COLO668 (cell line): ENCODE results near the gene LLPH.
"Not testable (repeated sequence)": the region's sequence is repeated elsewhere in the genome, so short reads cannot be mapped to it uniquely, and the experiment has no call there.

Source experiments
- DNase-seq: peaks from one replicate; lab custom pipeline; 2025; ENCODE audit not compliant: unreplicated experiment; lab: John Stamatoyannopoulos, UW

Gene LLPH

DNA sequence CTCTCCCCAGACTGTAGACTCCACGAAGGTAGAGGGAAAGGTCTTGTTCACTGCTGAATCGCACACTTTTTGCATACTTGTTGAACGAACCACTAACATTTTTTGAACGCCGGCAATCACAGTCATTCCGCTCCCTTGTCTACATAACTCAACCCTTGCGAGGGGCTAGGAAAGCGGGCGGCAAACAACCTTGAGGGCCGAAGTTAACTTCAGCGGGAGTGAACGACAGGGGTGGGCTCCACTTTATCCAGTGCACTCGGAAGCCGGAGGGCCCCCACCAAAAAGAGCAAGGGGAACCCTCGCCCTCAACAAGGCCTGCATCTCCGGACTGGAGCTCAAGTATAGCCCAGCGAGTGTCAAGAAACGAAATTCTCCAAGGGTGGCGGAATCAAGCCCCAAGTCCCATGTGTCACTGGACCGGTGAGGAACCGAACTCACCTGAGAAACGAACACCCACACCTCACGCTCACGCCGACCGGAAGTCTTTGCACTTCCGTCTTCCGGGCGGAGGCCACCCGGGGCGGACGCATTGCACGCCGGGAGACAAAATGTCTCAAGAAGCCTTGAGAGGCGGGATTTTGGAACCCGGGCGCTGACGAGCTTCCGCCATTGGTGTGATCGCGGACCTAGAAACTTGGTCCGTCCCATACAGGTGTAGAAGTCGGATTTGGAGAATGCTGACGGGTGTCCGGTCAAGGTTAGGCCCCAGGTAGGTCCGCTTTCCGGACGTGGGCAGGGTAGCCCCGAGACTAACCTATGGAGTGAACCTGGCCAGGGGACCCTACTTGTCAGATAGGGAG, at the start of gene LLPH:
TSS of gene LLPH (minus strand) at position 484 of the 800 bp plus-strand sequence. CDS start 1,644 bp downstream, outside the sequence.
- DNase-seq: peak; percentile 96

DNA sequence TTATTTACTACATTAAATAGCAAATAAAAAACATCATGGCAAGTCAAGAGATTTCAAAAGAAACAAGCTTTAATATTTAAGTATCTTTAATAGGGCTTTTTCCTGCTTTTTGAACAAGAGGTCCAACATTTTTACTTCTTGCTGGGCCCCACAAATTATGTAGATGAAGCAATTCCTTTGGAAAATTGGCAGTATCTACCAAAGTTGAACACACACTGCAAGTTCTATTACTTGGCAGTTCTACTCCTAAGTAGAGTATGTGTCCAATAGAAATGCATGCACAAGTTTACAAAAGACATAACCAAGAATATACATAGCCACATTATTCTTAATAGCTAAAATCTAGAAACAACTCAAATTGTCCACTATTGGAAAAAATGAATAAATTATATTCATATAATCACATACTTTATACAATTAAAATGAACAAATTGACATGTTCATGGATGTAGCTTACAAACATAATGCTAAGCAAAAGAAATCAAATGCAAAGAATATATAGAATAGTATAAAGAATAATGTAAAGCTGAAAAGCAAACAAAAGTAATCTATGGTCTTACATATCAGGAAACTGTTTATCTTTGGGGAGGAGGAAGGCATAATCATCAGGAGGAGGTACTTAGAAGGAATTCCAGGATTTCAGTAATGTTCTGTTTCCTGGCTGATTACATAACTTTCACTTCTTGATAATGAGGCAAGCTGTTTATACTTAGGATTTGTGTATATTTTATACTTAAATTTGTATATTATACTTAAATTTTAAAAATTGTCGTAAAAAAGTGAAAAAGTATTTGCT, 45.8 kb upstream of the LLPH start:
- no peak for DNase-seq

DNA sequence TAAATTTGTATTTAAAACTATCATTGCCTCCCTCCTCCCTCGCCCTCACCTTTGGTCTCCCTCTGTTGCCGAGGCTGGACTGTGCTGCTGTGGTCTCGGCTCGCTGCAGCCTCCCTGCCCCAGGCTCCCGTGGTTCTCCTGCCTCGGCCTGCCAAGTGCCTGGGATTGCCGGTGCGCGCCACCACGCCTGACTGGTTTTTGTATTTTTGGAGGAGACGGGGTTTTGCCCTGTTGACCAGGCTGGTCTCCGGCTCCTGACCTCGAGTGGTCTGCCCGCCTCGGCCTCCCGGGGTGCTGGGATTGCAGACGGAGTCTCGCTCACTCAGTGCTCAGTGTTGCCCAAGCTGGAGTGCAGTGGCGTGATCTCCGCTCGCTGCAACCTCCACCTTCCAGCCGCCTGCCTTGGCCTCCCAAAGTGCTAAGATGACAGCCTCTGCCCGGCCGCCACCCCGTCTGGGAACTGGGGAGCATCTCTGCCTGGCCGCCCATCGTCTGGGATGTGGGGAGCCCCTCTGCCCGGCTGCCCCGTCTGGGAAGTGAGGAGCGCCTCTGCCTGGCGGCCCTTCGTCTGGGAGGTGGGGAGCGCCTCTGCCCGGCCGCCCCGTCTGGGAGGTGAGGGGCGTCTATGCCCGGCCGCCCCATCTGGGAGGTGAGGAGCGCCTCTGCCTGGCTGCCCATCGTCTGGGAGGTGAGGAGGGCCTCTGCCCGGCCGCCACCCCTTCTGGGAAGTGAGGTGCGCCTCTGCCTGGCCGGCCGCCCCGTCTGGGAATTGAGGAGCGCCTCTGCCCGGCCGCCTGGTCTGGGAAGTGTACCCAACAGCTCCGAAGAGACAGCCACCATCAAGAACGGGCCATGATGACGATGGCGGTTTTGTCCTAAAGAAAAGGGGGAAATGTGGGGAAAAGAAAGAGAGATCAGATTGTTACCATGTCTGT, 44.1 kb upstream of the LLPH start:
- DNase-seq: not testable (repeated sequence)

DNA sequence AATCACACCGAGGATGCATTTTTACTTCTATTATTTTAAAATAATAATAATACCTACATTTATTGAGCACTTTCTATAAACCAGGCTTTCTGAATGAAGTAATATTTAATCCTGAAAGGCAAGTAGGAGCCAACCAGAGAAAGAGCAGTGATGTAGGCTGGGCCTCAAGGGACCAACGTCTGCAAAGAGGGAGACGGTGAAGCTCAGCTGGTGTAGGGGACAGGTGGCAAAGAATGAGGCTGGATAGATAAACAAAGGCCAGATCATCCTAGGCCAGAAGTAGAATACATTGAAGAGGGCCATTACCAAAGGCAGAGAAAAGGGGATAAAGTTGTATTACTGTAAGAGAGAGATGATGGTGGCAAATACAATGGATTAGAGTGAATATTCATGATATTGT, 40.1 kb upstream of the LLPH start:
- no peak for DNase-seq

DNA sequence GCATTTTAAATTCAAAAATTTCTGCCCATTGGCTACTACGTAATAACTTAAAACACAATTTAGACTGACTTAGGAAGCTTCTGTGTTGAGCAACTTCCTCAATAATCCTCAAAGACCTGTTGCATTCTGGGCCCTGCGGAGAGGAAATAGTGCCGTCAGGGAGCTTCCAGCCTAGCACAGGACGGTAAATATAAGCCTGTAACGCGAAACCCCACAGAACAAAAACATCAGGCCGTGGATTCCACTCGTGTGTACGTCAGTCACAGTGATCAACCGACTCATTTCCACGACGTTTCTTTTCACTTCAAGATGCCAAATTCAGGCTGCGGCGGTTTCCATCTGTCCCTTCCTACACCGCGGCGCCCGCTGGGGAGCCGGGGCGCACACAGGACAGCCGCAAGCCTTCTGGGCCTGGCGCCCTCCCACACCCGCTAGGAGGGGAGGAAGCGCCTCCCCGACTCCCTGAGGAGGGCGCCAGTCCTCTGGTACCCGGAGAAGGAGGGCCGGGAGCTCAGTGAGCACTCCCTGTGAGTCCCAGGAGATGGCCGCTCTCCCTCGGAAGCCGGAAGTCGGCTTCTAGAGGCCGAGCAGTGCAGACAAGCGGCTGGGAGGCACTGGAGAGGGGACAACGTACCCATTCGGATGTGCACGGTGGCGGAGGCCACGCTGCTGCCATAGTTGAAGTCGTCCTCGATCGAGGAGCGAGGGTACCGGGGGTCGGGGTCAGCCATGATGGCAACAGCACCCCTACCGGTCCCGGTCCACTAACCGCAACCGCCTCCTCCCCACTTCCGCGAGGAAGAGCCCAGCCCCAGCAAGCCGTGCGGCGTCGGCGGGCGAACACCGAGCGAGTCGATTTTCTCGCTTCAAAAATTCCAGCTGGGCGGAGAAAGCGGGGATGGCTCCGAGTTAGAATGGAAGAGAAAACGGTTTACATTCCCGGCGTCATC, 38.9 kb upstream of the LLPH start, which contains the start of gene TMBIM4:
TSS of gene TMBIM4 (minus strand) at position 776 of the 950 bp plus-strand sequence. CDS start at position 731, 45 bp downstream.
- DNase-seq: peak; percentile 93

DNA sequence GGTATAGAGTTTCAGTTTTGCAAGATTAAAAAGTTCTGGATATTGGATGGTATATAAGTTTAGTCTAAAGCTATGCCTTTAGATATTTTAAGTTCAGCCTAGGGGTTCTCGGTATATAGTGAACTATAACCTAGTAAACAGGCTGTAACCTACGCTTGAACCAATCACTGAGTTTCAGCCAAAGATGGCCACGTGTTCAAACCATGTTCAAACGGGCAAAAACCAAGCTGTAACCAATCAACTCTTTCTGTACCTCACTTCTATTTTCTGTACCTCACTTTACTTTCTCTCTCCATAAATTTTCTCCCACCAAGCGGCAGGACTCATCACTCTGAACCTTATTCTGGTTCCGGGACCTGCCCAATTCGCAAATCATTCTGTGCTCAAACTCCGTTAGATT, 37.9 kb upstream of the LLPH start:
- no peak for DNase-seq

DNA sequence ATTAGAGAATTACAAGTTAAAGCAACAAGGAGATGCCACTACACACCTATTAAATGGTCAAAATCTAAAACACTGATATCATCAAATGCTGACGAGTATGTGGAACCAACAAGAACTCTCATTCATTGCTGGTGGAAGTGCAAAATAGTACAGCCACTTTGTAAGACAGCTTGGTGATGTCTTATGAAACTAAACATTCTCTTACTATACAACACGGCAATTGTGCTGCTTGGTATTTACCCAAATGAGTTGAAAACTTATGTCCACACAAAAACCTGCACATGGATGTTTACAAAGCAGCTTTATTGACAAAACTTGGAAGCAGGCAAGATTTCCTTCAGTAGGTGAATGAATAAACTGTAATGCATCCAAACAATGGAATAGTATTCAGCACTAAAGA, 36.0 kb upstream of the LLPH start:
- DNase-seq: no peak

DNA sequence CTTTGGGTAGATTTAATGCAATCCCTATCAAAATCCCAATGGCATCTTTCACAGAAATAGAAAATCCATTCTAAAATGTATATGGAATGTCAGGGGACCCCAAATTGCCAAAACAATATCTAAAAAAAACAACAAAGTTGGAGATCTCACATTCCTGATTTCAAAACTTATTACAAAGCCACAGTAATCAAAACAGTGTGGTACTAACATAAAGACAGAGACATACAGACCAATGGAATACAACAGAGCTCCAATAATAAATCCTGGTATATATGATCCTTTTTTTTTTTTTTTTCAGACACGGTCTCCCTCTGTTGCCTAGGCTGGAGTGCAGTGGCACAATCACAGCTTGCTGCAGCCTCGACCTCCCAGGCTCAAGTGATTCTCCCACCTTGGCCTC, 34.6 kb upstream of the LLPH start:
- DNase-seq: no peak

DNA sequence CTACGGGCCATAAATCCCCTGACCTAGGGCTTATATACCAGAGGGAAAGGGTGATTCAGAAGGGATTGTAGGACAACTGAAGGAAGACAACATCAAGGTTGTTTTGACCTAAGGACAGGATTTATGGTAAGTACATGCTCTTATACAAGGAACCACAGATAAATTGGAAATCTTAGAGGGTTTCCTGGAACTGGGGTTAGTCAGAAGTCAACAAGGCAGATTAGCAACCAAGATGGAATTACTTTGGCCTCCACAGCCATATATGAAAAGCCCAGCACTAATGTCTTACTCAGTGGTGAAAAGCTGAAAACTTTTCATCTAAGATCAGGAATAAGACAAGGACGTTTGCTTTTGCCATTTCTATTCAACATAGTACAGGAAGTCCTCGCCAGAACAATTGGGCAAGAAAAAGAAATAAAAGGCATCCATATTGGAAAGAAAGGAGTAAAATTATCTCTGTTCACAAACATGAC, 33.8 kb upstream of the LLPH start:
- DNase-seq: no peak

DNA sequence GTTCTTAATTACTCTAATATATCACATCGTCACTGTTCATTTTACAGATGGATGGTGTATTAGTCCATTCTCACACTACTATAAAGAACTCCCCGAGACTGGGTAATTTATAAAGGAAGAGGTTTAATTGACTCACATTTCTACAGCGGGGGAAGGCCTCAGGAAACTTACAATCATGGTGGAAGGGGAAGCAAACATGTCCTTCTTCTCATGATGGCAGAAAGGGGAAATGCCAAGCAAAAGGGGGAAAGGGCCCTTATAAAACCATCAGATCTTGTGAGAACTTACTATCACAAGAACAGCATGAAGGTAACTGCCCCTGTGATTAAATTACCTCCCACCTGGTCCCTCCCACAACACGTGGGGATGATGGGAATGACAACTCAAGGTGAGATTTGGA, 32.7 kb upstream of the LLPH start:
- DNase-seq: no peak

DNA sequence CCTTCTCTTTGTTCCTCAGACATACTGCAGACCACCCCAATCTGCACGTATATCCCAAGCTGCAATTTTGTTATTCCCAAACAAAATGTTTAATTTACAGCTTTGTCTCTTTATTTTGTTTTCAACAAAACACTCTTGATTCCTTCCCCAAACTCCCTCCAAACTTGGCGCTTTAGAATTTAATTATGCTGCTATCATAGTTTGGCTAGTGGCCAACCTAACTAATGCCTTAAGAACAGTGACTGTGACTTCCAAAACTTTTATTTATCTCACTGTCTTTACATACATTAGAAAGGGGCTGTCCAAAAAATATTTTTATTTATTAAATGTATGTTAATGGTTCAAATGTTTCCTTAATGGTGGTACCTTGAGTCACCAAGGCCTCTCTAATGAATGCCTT, 32.2 kb upstream of the LLPH start:
- no peak for DNase-seq

DNA sequence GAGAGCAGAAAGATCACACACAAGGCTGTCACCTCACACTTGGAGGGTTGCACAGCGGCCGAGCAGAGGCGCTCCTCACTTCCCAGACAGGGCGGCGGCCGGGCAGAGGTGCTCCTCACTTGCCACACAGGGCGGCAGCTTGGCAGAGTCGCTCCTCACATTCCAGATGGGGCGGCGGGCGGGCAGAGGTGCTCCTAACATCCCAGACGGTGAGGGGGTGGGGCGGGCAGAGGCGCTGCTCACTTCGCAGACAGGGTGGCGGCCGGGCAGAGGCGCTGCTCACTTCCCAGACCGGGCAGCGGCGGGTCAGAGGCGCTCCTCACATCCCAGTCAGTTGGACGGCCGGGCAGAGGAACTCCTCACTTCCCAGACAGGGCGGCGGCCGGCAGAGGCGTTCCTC, 30.2 kb upstream of the LLPH start:
- DNase-seq: no peak

DNA sequence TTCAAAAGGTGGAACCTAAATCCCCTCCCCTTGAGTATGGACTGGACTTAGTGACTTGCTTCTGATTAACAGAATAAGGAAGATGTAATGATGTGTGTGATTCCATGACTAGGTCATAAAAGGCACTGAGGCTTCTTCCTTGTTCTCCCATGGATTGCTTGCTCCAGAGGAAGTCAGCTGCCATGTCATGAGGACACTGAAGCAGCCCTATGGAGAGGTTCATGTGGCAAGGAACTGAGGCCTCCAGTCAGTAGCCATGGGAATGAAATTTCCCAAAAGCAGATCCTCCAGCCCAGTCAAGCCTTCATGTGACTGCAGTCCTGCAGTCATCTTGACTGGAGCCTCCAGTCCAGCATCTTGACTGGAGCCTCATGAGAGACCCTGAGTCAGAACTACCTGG, 28.6 kb upstream of the LLPH start:
- no peak for DNase-seq

DNA sequence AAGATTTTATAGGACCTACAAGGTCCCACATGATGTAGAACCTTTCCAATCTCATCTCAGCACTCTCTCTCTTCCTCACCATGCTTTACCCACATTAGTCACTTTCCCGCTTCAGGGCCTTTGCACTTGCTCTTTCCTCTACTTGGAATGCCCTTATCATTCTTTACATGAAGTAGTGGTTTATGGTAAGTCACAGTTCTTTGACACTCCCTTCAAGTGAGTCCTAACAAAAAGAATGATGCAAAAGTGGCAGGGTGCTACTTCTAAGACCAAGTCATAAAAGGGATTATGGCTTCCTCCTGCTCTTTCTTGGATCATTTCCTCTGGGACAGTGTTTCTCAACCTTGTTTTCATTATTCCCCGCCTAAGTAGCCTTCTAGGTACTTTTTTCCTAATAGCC, 26.1 kb upstream of the LLPH start:
- no peak for DNase-seq

DNA sequence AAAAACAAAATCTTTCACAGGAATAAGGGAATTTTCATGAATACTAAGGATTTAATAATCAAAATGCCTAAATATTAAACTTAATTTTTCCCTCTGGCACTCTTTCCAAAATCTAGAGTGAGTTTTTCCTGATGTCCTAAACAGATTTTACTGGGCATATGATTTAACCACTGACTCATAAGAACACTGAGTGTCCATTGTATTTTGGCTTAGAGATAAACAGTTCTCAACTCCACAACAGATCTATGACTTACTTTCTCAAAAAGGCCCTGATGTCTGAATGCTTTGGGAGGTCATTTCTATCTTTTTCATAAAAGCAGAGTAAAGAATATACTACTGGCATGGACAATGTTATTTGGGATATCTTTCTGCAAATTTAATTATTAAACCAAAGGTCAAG, 24.2 kb upstream of the LLPH start:
- no peak for DNase-seq

DNA sequence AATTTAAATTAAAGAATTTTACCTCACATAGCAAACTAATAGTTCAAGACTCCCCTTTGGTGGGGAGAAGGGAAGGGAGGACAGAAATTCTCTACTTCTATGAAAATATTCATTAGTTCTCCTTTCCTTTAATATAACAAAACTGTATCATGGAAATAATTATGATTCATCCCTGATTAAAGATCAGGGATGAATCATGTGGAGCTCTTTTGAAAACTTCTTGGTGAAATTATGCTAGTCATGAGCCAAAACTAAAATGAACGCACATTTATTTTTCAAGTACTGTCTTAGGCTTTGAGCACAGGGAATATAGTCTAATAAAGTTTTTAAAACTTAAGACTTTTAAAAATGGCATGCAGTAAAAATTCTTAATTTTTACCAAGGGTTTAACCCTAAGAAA, 22.2 kb upstream of the LLPH start:
- DNase-seq: no peak

DNA sequence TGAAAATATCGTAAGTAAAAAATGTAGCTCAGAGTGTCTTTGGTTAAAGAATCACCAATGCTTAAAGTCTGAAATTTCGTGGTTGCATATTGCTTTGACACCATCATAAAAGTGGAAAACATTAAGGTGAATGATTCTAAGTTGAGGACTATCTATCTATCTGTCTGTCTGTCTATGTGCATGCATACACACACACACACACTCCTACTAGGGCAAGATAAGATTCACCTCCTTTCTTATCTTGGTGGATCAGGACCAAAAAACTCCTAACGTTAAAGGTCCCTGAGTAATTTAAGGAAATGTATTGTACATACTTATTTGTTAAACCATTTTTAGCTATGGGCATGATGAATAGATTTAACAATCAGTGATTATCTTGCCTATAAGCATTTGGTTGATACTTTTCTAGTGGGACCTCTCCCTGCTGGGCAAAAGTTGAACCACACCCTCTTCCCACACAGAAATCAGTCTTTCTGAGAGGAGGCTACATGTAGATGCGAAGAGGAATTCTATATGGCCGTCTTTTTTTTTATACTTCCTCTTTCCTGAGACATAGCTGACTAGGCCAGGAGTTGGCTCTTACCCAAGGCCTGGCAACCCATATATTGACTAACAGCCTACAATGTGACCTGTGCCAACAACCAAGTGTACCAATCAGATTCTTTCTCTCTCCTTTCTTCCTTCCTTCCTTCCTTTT, 19.3 kb upstream of the LLPH start:
- no peak for DNase-seq

DNA sequence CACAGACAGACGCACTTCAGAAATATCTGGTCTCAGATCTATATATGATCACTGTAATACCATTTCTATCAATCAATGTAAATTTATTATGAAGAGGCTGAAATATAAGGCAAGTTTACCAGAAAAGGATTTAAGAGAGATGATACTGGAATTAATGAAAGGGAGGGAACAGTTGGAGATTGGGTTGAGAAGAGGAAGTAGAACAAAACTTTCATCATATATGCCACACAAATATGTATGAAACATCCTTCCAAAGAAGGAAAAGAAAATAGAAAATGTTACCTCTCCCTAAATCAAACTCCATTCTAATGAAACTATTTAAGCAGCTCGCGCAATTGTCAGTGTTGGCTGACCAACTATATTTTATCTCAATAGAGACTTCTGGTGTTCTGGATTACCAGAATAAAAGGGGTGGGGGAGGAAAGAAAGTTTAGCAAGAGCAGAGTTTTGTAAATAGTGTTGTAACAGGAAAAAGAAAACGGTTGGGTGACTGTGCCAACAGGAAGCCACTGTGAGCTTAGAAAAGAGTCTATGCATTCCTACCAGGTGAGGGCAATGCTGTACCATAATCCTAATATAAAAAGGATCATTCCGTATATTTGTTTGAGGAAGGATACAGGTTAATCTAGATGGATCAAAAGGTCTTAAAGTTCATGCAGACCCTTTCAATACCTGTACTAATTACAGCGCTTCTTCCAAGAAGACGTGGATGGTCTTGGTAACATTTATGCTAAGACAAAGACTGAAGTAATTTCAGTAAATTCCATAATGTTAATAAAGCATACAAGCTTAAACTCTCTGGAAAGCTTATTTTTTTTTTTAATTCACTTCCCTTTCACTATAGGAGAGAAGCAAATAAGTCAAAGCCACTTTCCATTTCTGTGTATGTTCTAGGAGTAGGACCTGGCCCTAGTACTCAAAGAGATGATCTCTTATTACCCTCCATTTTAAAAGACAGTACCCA, 14.5 kb upstream of the LLPH start:
- DNase-seq: peak; percentile 28
